IMR-90 (cell line): ENCODE data around the gene MIR17HG. TPM values are rescaled to one million over a fixed set of nuclear protein-coding genes. Genes with fewer than 3 reads are reported as not detected.

Experiments used
- ATAC-seq: fragments of 200-7000 bp; cut with Tn5 transposase; 2 replicates; pipeline ENCODE4 v1.9.1; 2020; ENCODE audit warnings: low read depth, mild to moderate bottlenecking, moderate library complexity
- BruUV-seq: library from RNA; stranded (reverse); fragments of 400-500 nt; replicated peaks from 2 replicates; lab custom pipeline; 2021; lab: Mats Ljungman, UMichigan
- CTCF ChIA-PET: fragments of 300-600 bp; formaldehyde crosslinking; extraction: SDS; loops from one replicate; lab custom pipeline; 2021; ENCODE audit warnings: antibody characterized with exemption; lab: Yijun Ruan, JAX
- POLR2A ChIA-PET: fragments of 300-600 bp; sonication (Branson Sonifier 250); formaldehyde crosslinking; loops from one replicate; lab custom pipeline; 2022; ENCODE audit warnings: antibody characterized with exemption; ENCODE audit not compliant: unreplicated experiment; lab: Charles Lee
- DNase-seq: peaks from one replicate; pipeline ENCODE4 v3.0.0; 2013
- H2AFZ ChIP-seq: replicated peaks from 2 replicates; pipeline ENCODE3; 2013; ENCODE audit warnings: low read length, mild to moderate bottlenecking; ENCODE audit not compliant: poor library complexity
- H2AK5ac ChIP-seq: 2 replicates; pipeline ENCODE4 v1.6.1; 2013; ENCODE audit warnings: low read depth, low read length, inconsistent platforms
- H2AK9ac ChIP-seq: replicated peaks from 2 replicates; pipeline ENCODE3; 2013; ENCODE audit warnings: mild to moderate bottlenecking, low read depth, low read length, moderate library complexity; ENCODE audit not compliant: poor library complexity
- H2BK120ac ChIP-seq: 2 replicates; pipeline ENCODE4 v1.6.1; 2013; ENCODE audit warnings: low read depth, low read length, inconsistent platforms
- H2BK15ac ChIP-seq: 3 replicates; pipeline ENCODE4 v1.6.1; 2013; ENCODE audit warnings: low read depth, low read length, inconsistent platforms
- H2BK20ac ChIP-seq: 2 replicates; pipeline ENCODE4 v1.6.1; 2013; ENCODE audit warnings: low read depth, mild to moderate bottlenecking, inconsistent platforms, low read length, moderate library complexity
- H2BK5ac ChIP-seq: 2 replicates; pipeline ENCODE4 v1.6.1; 2013; ENCODE audit warnings: mild to moderate bottlenecking, low read depth, low read length, inconsistent platforms; ENCODE audit not compliant: poor library complexity, severe bottlenecking
- H3K14ac ChIP-seq: replicated peaks from 2 replicates; pipeline ENCODE4 v1.6.1; 2013; ENCODE audit warnings: low read depth, low read length, inconsistent platforms
- H3K18ac ChIP-seq: 2 replicates; pipeline ENCODE4 v1.6.1; 2013; ENCODE audit warnings: low read depth, low read length, control low read depth
- H3K23ac ChIP-seq: 2 replicates; pipeline ENCODE4 v1.6.1; 2013; ENCODE audit warnings: low read depth, low read length, inconsistent platforms
- H3K27ac ChIP-seq: 2 replicates; pipeline ENCODE4 v1.5.1; 2013; ENCODE audit warnings: mild to moderate bottlenecking, control low read depth, low read length; ENCODE audit not compliant: insufficient read depth
- H3K27me3 ChIP-seq: 2 replicates; pipeline ENCODE4 v1.6.1; 2013; ENCODE audit warnings: low read length; ENCODE audit not compliant: control insufficient read depth, insufficient read depth
- H3K36me3 ChIP-seq: 2 replicates; pipeline ENCODE4 v1.6.1; 2013; ENCODE audit warnings: low read length, mixed read lengths; ENCODE audit not compliant: control insufficient read depth, insufficient read depth
- H3K4ac ChIP-seq: 2 replicates; pipeline ENCODE4 v1.6.1; 2013; ENCODE audit warnings: low read depth, low read length, inconsistent platforms
- H3K4me1 ChIP-seq: 2 replicates; pipeline ENCODE4 v1.6.1; 2013; ENCODE audit warnings: low read length, mixed read lengths; ENCODE audit not compliant: control insufficient read depth, insufficient read depth
- H3K4me2 ChIP-seq: 2 replicates; pipeline ENCODE4 v1.6.1; 2013; ENCODE audit warnings: low read depth, mild to moderate bottlenecking, control low read depth, low read length, moderate library complexity
- H3K4me3 ChIP-seq: 2 replicates; pipeline ENCODE4 v1.5.1; 2013; ENCODE audit warnings: low read depth, mild to moderate bottlenecking, control low read depth, low read length, moderate library complexity; ENCODE audit not compliant: insufficient read depth
- H3K56ac ChIP-seq: 2 replicates; pipeline ENCODE4 v1.6.1; 2013; ENCODE audit warnings: low read length, inconsistent platforms; ENCODE audit not compliant: insufficient read depth; ENCODE audit errors: extremely low read depth
- H3K79me1 ChIP-seq, 2 experiments: 2 replicates each; pipeline ENCODE4 v1.6.1; 2013; ENCODE audit warnings: low read length in 2 of 2, inconsistent platforms in 1 of 2, low read depth in 1 of 2
- H3K9ac ChIP-seq: 2 replicates; pipeline ENCODE4 v1.6.1; 2013; ENCODE audit warnings: low read depth, low read length, control low read depth
- H3K9me1 ChIP-seq: 2 replicates; pipeline ENCODE4 v1.6.1; 2013; ENCODE audit warnings: low read length, inconsistent platforms; ENCODE audit not compliant: insufficient read depth
- H3K9me3 ChIP-seq: 2 replicates; pipeline ENCODE4 v1.6.1; 2013; ENCODE audit warnings: low read length; ENCODE audit not compliant: control insufficient read depth, insufficient read depth
- H4K20me1 ChIP-seq: 2 replicates; pipeline ENCODE4 v1.6.1; 2013; ENCODE audit warnings: low read length, inconsistent platforms; ENCODE audit not compliant: insufficient read depth
- H4K5ac ChIP-seq: 2 replicates; pipeline ENCODE4 v1.6.1; 2013; ENCODE audit warnings: mild to moderate bottlenecking, low read depth, low read length, control low read depth
- H4K8ac ChIP-seq, 2 experiments: 2 replicates each; pipeline ENCODE4 v1.6.1; 2013; ENCODE audit warnings: low read depth in 2 of 2, low read length in 2 of 2, control low read depth in 1 of 2, inconsistent platforms in 1 of 2
- H4K91ac ChIP-seq: 2 replicates; pipeline ENCODE4 v1.6.1; 2013; ENCODE audit warnings: low read depth, low read length, inconsistent platforms; ENCODE audit not compliant: insufficient read depth
- CTCF ChIP-seq: conservative IDR thresholded peaks from 2 replicates; pipeline ENCODE4 v1.5.1; 2012; ENCODE audit warnings: mild to moderate bottlenecking, low read depth, low read length, improper control_type of control experiment
- MXI1 ChIP-seq: IDR thresholded peaks from 2 replicates; pipeline ENCODE4 v1.6.1; 2012; ENCODE audit warnings: low read depth, mild to moderate bottlenecking, low read length, moderate library complexity, borderline replicate concordance
- RAD21 ChIP-seq: IDR thresholded peaks from 2 replicates; pipeline ENCODE4 v1.6.1; 2012; ENCODE audit warnings: low read length, improper control_type of control experiment
- WGBS, 2 experiments: methylation state at CpG; one replicate each; pipeline versions ENCODE4 v1.1.5 to v1.1.7; 2013; ENCODE audit warnings: missing lambda C conversion rate in 2 of 2; ENCODE audit not compliant: insufficient read length in 1 of 2; ENCODE audit errors: extremely low coverage in 2 of 2; 5-methylcytosine and 5-hydroxymethylcytosine counted together
- dilution Hi-C: fragments of 300-500 bp; cut with HindIII; formaldehyde crosslinking; loops from one replicate; pipeline ENCODE4 v1.14.3; 2018; ENCODE audit warnings: low sequenced_read_pairs; ENCODE audit not compliant: unreplicated experiment
- in situ Hi-C: fragments of 300-500 bp; cut with MboI; formaldehyde crosslinking; loops from 3 replicates; pipeline ENCODE4 v1.14.3; 2019; ENCODE audit warnings: low sequenced_read_pairs, inconsistent platforms, mixed read lengths
- intact Hi-C: fragments of 100-400 bp; cut with micrococcal nuclease; formaldehyde crosslinking; loops from 2 replicates; pipeline ENCODE4 v1.10.0; 2022
- polyA plus RNA-seq, 3 experiments: library from polyadenylated mRNA; depleted of rRNA; stranded (reverse); fragments of >200 nt; gene quantifications; 2 replicates each; pipeline ENCODE4 v1.2.3, GENCODE V29; 2012; ENCODE audit warnings: low replicate concordance in 1 of 3
- total RNA-seq: library from RNA; depleted of rRNA; stranded (reverse); fragments of >200 nt; gene quantifications from 2 replicates; pipeline ENCODE4 v1.2.3, GENCODE V29; 2012

Gene MIR17HG
- total and polyA plus RNA-seq, 2 of the 4 experiments (the other 2 are of a cell fraction) = 0.77 to 3.0 TPM

GRCh38 chr13:91349992-91350911, 2.8 kb downstream of the MIR17HG start:
- no peak overlapping the region for H3K56ac ChIP-seq
- H4K20me1 ChIP-seq = peaks cover 16% of the 10 kb centered on the region
- no peaks in the 10 kb centered on the region for H3K9me3 ChIP-seq
- BruUV-seq = TSS peak; percentile 37
- peak overlapping the region; percentile 0; the same call in 1 of the 2 replicates for H3K23ac ChIP-seq
- H2BK5ac ChIP-seq = no peak overlapping the region
- no peak for DNase-seq
- H3K4me1 ChIP-seq = peaks cover 3% of the 10 kb centered on the region
- no peak overlapping the region for H2BK120ac ChIP-seq
- no peak overlapping the region for H2AK5ac ChIP-seq
- peak overlapping the region; percentile 25 for H3K14ac ChIP-seq
- no peak overlapping the region for H2BK20ac ChIP-seq
- intact Hi-C loops = no loop called here
- no peak overlapping the region for H3K4ac ChIP-seq
- H2AK9ac ChIP-seq = no peak overlapping the region
- POLR2A ChIA-PET = no interaction called here
- H3K36me3 ChIP-seq = peaks cover 13% of the 10 kb centered on the region
- H4K91ac ChIP-seq = no peak overlapping the region
- no peak overlapping the region for H3K18ac ChIP-seq
- peak overlapping the region; percentile 84; the same call in 1 of the 2 replicates for H3K9ac ChIP-seq
- H2BK15ac ChIP-seq = no peak overlapping the region
- no peak overlapping the region for H4K8ac ChIP-seq
- peak overlapping the region; percentile 94 for H3K4me2 ChIP-seq
- no peak overlapping the region for H3K4me3 ChIP-seq
- dilution Hi-C loops = no loop called here
- CTCF ChIA-PET = interaction anchor here (0.8 kb wide), 1 partner anchor 9 kb away, joined by 4 read pairs; no protein-coding TSS in a partner anchor
- H3K27me3 ChIP-seq = peaks cover 7% of the 10 kb centered on the region; the same call in 1 of the 2 replicates
- in situ Hi-C loops = no loop called here
- peak overlapping the region; percentile 40; the same call in 1 of the 2 replicates for H4K5ac ChIP-seq
- no peak overlapping the region for H3K27ac ChIP-seq
- no peaks in the 10 kb centered on the region for H3K9me1 ChIP-seq
- ATAC-seq = no peak
- TF ChIP-seq MXI1 = 0 out of 2 replicates have a peak, but pooled peaks have one; percentile 19
- no peak for TF ChIP-seq RAD21
- no peak for TF ChIP-seq CTCF
- peaks cover 13 to 26% of the 10 kb centered on the region in 2 experiments for H3K79me1 ChIP-seq
- whole genome bisulfite sequencing, 2 experiments = 17% methylated on average over 1 of the region's 5 CpGs; no CpG with 5 or more reads in 1 of the 2 experiments
- H2AFZ ChIP-seq = no peak overlapping the region
